GM19463 (cell line): ENCODE measurements around the gene DIS3L.
"Not testable (repeated sequence)": the region's sequence is repeated elsewhere in the genome, so short reads cannot be mapped to it uniquely, and the experiment has no call there.

Source experiments
- ATAC-seq: cut with Tn5 transposase; IDR thresholded peaks from one replicate; pipeline ENCODE4 v1.9.1; 2021; ENCODE audit warnings: mild to moderate bottlenecking, moderate library complexity; ENCODE audit not compliant: unreplicated experiment

Gene DIS3L

DNA sequence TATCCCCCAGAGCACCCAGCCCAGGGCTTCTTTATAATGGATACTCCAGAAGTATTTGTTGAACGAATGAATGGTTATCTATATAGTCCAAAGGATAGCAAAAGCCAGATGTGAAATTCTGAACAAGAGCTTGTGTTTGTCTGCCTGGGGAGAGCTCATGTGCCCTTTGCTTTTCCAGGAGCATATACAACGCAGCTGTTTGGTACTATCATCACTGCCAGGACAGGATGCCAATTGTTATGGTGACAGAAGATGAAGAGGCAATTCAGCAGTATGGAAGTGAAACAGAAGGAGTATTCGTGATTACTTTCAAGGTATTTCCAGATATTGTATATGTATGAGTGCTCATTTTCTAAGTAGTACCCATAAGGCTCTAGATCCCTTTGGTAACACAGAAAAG lies 15.2 kb downstream of the DIS3L start:
- ATAC-seq = no peak

GRCh38 chr15:66309828-66310227 lies 16.5 kb downstream of the DIS3L start:
- no peak for ATAC-seq

- no peak for ATAC-seq
These were observed 17.4 kb downstream of the DIS3L start for GRCh38 chr15:66310786-66311185.

- ATAC-seq = no peak
These were observed 18.8 kb downstream of the DIS3L start for GRCh38 chr15:66312144-66312543.

- ATAC-seq = no peak
These were observed 30.1 kb downstream of the DIS3L start for GRCh38 chr15:66323312-66323928.

- no peak for ATAC-seq
These were observed 32.7 kb downstream of the DIS3L start for GRCh38 chr15:66326051-66326450.

DNA sequence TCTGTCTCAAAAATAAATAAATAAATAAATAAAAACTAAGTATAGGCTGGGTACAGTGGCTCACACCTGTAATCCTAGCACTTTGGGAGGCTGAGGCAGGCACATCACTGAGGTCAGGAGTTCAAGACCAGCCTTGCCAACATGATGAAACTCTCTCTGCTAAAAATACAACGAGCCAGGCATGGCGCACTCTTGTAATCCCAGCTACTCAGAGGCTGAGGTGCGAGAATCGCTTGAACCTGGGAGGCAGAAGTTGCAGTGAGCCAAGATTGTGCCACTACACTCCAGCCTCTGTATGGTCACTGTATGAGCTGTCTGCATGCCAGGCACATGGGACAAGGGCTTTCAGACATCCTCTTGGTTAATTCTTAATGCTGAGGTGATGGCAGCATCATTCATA lies 34.4 kb downstream of the DIS3L start:
- ATAC-seq = no peak

DNA sequence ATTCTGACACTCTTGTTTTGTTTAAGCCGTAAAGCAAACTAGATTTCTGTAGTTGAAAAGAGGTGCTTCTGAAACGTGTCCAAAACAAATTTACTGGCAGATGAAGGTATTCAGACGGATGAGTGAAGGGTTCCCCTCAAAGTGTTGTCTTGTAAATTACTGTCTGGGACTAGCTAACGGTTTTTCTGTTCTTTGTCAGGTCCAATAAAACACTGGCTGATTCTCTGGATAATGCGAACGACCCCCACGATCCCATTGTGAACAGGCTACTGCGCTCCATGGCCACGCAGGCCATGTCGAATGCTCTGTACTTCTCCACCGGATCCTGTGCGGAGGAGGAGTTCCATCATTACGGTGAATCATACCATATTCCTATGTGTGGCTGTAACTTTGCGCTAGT lies 35.4 kb downstream of the DIS3L start:
- no peak for ATAC-seq

DNA sequence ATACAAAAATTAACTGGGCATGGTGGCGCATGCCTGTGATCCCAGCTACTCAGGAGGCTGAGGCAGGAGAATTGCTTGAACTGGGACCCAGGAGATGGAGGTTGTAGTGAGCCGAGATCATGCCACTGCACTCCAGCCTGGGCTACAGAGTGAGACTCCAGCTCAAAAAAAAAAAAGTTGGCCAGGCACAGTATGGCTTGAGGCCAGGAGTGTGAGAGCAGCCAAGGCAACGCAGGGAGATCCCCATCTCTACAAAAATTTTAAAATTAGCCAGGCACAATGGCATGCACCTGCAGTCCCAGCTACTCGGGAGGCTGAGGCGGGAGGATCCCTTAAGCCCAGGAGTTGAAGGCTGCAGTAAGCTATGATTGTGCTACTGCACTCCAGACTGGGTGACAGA lies 55.2 kb downstream of the DIS3L start:
- not testable (repeated sequence) for ATAC-seq

DNA sequence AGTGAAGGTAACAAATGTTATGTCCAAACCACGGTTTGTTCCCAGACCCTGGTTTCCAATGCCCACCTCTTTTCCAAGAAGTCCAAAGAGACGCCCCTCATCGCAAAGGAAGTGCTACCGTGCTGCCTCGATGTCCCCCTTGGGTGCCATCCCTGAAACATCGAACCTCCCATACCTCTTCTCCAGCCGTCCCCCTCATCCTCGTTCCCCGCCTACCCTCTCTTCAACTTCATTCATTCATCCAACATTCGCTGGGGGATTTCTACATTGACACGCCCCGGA lies 62.6 kb downstream of the DIS3L start:
- no peak for ATAC-seq

- ATAC-seq = peak; percentile 97
These were observed 63.2 kb downstream of the DIS3L start, which contains the start of gene TIPIN for GRCh38 chr15:66356359-66357236. Gene TIPIN (minus strand): TSS chr15:66356685. CDS start chr15:66352947, 3,738 bp downstream.

DNA sequence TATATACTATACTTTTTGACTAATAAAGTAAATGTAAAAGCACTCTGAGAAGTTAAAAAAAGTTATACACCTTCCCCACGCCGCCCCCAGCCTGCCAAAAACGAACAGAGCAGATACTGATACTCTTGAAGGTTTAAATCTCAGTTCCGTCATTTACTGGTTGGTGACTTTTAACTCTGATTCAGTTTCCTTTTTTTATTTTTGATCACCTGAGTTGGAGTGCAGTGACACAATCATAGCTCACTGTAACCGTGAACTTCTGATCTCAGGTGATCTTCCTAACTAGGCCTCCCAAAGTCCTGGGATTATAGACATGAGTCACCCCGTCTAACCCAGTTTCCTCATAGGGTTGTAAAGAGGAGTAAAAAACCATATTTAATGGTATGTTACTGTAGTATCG lies 66.4 kb downstream of the DIS3L start:
- no peak for ATAC-seq

DNA sequence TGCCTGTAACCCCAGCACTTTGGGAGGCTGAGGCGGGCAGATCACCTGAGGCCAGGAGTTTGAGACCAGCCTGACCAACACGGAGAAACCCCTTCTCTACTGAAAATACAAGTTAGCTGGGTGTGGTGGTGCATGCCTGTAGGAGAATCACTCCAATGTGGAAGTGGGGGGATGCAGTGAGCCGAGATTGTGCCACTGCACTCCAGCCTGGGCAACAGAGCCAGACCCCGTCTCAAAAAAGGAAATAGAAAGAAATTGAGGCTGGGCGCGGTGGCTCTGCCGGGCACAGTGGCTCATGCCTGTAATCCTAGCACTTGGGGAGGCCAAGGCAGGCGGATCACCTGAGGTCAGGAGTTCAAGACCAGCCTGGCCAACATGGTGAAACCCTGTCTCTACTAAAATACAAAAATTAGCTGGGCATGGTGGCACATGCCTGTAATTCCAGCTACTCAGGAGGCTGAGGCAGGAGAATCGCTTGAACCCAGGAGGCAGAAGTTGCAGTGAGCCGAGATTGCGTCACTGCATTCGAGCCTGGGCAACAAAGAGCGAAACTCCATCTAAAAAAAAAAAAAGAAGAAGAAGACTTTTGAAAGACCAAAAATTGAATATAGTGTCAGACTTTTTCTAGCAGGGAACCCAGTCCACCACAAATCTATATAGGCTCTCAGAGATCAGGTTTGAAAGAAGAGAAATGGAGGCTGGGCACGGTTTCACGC lies 68.5 kb downstream of the DIS3L start:
- not testable (repeated sequence) for ATAC-seq

- no peak for ATAC-seq
These were observed 69.4 kb downstream of the DIS3L start for GRCh38 chr15:66362776-66363175.

- ATAC-seq = no peak
These were observed 71.7 kb downstream of the DIS3L start for GRCh38 chr15:66364944-66365528.

DNA sequence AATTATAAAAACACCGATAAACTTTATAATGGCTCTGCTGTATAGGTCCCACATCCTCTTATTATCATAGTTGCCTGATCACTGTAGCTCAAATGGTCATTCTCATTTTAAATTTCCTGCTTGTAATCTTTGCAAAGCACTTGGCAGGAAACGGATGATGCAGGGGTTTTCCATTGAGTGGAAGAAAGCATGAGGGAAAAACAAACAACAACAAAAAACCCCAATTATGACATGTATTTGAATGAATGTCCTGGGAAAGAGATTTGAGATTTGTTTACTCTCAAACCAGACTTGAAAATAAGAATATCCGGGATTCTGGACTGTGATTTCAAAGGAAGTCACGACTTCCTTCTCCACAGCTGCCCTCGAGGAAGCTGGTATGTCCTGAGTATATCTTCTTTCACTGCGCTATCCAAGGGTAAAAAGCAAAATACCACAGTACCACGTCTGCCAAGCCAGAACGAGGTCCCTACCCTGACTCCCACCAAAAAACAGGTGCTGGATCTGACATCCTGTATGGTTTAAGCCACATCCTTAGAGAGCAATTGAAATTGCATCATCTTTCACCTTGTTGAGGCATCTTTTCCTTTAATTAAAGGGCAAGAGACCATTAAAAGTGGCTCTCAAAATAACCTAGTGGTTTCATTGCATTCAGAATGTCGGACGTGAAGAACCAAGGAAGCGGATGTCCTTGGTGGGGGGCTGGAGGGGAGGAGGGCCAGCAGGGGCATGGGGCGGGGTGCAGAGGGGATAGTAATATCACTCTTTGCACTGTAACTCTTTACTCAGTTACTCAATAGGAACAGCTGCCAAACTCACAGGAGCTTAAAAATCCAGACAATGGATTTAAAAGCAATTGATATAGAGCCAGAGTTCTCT lies 76.6 kb downstream of the DIS3L start:
- ATAC-seq = no peak

GRCh38 chr15:66374179-66374578 lies 80.8 kb downstream of the DIS3L start:
- no peak for ATAC-seq

- ATAC-seq = no peak
These were observed 85.6 kb downstream of the DIS3L start for GRCh38 chr15:66378814-66379430.

GRCh38 chr15:66381376-66381775 lies 88.0 kb downstream of the DIS3L start:
- ATAC-seq = not testable (repeated sequence)
